ENCODE measurements around the gene FBXO4.

GRCh38 chr5:41935544-41935943, 10.5 kb downstream of the FBXO4 start:
- TF ChIP-seq POLR2A (IDR thresholded peaks at IDR 0.05; ENCODE audit: control extremely low read depth in 1 of 2, low read depth in 2 of 2, low read length in 2 of 2) (no peak), SRF (IDR thresholded peaks at IDR 0.05; ENCODE audit: low read depth, low read length) (no peak), CTCF (IDR thresholded peaks at IDR 0.05; ENCODE audit: control extremely low read depth in 1 of 3, insufficient read depth in 1 of 3, low read depth in 1 of 3, low read length in 3 of 3) (no peak), EZH2 (IDR thresholded peaks at IDR 0.05; ENCODE audit: low read depth, low read length, severe bottlenecking) (no peak), SAP30 (IDR thresholded peaks at IDR 0.05; ENCODE audit: insufficient read depth, insufficient replicate concordance, low read length) (no peak), RAD21 (IDR thresholded peaks at IDR 0.05 in 1 of 2, conservative IDR thresholded peaks at IDR 0.05 in 1 of 2; ENCODE audit: low read depth in 2 of 2, low read length in 2 of 2) (no peak)

Measured in H1 (cell line).